Measurements from ENCODE around the gene GSTO1. TPM values are rescaled to one million over a fixed set of nuclear protein-coding genes. Genes with fewer than 3 reads are reported as not detected.

GSTO1 gene
- total RNA-seq, 1 experiment from 2014 or later = 126 TPM

- Histone ChIP-seq H3K4me3 (ENCODE audit: low read depth, low read length, poor library complexity, severe bottlenecking) (no peak overlapping the region), H3K9me3 (ENCODE audit: low read depth, low read length, poor library complexity, severe bottlenecking) (no peaks in the 10 kb centered on the region), H3K36me3 (ENCODE audit: insufficient read depth, low read length, poor library complexity, severe bottlenecking) (no peaks in the 10 kb centered on the region), H3K4me1 (ENCODE audit: insufficient read depth, low read length, poor library complexity, severe bottlenecking) (no peaks in the 10 kb centered on the region), H3K27me3 (replicated peaks; ENCODE audit: insufficient read depth, low read depth, low read length, poor library complexity) (peaks cover 3% of the 10 kb centered on the region), H3K27ac (ENCODE audit: low read depth, low read length, poor library complexity, severe bottlenecking) (no peak overlapping the region)
- ChIA-PET CTCF (interaction anchor here (1.9 kb wide), 1 partner anchor 54 kb away, joined by 5 read pairs; the partner anchor contains the start of gene CFAP58), POLR2A (ENCODE audit: low non-redundant PET) (interaction anchor here (0.5 kb wide), 1 partner anchor 70 kb away, joined by 4 read pairs; no protein-coding TSS in a partner anchor)
- no peak for TF ChIP-seq EZH2 (IDR thresholded peaks at IDR 0.05; ENCODE audit: borderline replicate concordance, low read depth, low read length, poor library complexity, severe bottlenecking)
- TF ChIP-seq, protein P1, sequence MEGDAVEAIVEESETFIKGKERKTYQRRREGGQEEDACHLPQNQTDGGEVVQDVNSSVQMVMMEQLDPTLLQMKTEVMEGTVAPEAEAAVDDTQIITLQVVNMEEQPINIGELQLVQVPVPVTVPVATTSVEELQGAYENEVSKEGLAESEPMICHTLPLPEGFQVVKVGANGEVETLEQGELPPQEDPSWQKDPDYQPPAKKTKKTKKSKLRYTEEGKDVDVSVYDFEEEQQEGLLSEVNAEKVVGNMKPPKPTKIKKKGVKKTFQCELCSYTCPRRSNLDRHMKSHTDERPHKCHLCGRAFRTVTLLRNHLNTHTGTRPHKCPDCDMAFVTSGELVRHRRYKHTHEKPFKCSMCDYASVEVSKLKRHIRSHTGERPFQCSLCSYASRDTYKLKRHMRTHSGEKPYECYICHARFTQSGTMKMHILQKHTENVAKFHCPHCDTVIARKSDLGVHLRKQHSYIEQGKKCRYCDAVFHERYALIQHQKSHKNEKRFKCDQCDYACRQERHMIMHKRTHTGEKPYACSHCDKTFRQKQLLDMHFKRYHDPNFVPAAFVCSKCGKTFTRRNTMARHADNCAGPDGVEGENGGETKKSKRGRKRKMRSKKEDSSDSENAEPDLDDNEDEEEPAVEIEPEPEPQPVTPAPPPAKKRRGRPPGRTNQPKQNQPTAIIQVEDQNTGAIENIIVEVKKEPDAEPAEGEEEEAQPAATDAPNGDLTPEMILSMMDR (conservative IDR thresholded peaks at IDR 0.05; ENCODE audit: low read depth, low read length) = no peak
- intact Hi-C loops (cut with micrococcal nuclease; ENCODE audit: unreplicated experiment) = no loop called here
- no TSS peak for BruUV-seq (replicated peaks)
- DNase-seq (ENCODE audit: low spot score) = no peak
These were observed 44.6 kb downstream of the GSTO1 start for GRCh38 chr10:104299031-104299904.

DNA sequence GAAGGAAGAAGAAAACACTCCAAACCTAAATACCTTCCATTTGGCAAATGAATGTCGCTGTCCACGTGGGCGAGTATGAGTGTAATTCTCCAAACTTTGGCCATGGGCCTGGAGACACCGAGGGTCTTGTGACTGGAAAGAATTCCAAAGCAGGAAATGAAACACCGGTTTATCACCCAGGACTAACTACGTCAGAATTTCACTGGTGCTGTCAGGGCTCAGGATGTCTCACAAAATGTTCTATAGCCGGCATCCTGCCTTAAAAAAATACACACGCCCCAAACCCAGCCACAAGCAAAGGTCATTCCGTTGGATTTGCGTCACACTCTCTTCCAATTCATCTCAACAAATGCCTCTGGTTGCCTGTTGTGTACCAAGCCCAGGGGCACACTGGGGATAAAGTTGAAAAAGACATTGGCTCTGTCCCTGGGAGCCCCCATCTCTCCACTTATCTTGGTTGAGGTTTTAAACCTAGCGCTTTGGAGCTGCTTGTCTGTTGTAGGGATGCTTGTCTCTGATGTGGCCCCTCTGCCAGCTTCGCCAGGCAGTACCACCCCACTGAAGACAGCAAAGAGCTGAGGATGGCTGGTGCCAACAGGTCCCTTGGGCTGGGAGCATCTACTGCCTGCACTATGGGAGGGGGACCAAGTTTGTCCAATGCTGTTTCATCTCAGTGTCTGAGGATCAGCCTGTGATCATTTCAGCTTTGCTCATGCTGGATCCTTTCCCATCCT is 45.5 kb downstream of the GSTO1 start:
- no TSS peak for BruUV-seq (replicated peaks)
- TF ChIP-seq, protein P1 (conservative IDR thresholded peaks at IDR 0.05; ENCODE audit: low read depth, low read length) = no peak
- no peak for TF ChIP-seq EZH2 (IDR thresholded peaks at IDR 0.05; ENCODE audit: borderline replicate concordance, low read depth, low read length, poor library complexity, severe bottlenecking)
- no peaks in the 10 kb centered on the region for H3K4me1 ChIP-seq (ENCODE audit: insufficient read depth, low read length, poor library complexity, severe bottlenecking)
- no peak for DNase-seq (ENCODE audit: low spot score)
- no peaks in the 10 kb centered on the region for H3K27me3 ChIP-seq (replicated peaks; ENCODE audit: insufficient read depth, low read depth, low read length, poor library complexity)
- intact Hi-C loops (cut with micrococcal nuclease; ENCODE audit: unreplicated experiment) = no loop called here
- CTCF ChIA-PET = no interaction called here
- H3K4me3 ChIP-seq (ENCODE audit: low read depth, low read length, poor library complexity, severe bottlenecking) = no peak overlapping the region
- no peak overlapping the region for H3K27ac ChIP-seq (ENCODE audit: low read depth, low read length, poor library complexity, severe bottlenecking)
- no peaks in the 10 kb centered on the region for H3K9me3 ChIP-seq (ENCODE audit: low read depth, low read length, poor library complexity, severe bottlenecking)
- no peaks in the 10 kb centered on the region for H3K36me3 ChIP-seq (ENCODE audit: insufficient read depth, low read length, poor library complexity, severe bottlenecking)
- POLR2A ChIA-PET (ENCODE audit: low non-redundant PET) = no interaction called here

GRCh38 chr10:104300736-104301292 is 46.1 kb downstream of the GSTO1 start:
- ChIA-PET CTCF (no interaction called here), POLR2A (ENCODE audit: low non-redundant PET) (no interaction called here)
- Histone ChIP-seq H3K4me3 (ENCODE audit: low read depth, low read length, poor library complexity, severe bottlenecking) (no peak overlapping the region), H3K27me3 (replicated peaks; ENCODE audit: insufficient read depth, low read depth, low read length, poor library complexity) (no peaks in the 10 kb centered on the region), H3K4me1 (ENCODE audit: insufficient read depth, low read length, poor library complexity, severe bottlenecking) (no peaks in the 10 kb centered on the region), H3K36me3 (ENCODE audit: insufficient read depth, low read length, poor library complexity, severe bottlenecking) (no peaks in the 10 kb centered on the region), H3K27ac (ENCODE audit: low read depth, low read length, poor library complexity, severe bottlenecking) (no peak overlapping the region), H3K9me3 (ENCODE audit: low read depth, low read length, poor library complexity, severe bottlenecking) (no peaks in the 10 kb centered on the region)
- TF ChIP-seq, protein P1 (conservative IDR thresholded peaks at IDR 0.05; ENCODE audit: low read depth, low read length) = no peak
- TF ChIP-seq EZH2 (IDR thresholded peaks at IDR 0.05; ENCODE audit: borderline replicate concordance, low read depth, low read length, poor library complexity, severe bottlenecking) = no peak
- DNase-seq (ENCODE audit: low spot score) = no peak
- intact Hi-C loops (cut with micrococcal nuclease; ENCODE audit: unreplicated experiment) = no loop called here
- BruUV-seq (replicated peaks) = no TSS peak
